Measurements from ENCODE around the gene SLC16A3.
A peak's percentile ranks its signal among the peaks of the same experiment; 100 is the strongest.

Gene SLC16A3

DNA sequence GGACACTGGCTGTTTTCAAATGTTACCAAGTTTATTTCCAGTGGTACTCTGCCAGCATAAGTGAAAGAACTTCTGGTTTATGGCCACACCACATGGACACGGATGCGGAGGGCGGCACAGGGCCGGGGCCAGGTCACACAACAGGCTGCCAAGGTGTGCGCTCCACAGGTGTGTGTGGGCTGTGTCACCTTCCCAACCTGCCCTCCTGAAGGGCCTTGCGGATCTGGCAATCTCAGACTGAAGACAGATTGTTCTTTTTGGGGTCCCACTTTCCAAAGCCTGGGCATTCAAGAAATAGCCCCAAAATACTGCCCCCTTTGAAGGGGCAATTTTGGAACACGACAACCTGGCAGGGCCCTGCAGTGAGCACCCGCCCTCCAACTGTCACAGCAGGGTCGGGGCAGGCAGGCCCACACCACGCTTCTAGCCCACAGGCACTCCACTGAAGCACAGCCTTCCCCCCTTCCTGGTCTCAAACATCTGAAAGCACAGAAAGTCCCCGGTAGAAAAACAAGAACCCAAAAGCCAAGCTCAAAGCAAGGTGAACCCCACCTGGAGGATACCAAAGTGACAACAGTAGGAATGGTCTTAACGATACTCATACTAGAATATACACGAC, 41.1 kb downstream of the SLC16A3 start:
- DNase-seq, result no peak

DNA sequence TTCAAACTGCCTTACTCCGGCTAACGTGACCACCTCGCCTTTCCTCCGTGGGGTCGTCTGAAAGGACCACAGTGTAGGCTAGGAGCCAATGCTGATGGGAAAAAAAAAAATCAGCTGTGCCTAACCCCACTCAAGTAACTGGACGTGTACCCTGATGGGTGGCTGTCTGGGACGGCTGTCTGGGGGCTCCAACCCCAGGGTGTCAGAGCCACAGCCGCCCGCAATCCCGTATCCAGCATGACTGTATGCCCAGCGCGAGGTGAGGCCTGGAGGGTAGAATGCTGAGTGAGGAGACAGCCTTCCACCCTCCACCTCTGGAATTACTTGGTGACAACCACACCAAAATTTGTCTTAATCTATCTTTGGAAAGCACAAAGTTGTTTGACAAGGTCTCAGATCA, 41.8 kb downstream of the SLC16A3 start:
- DNase-seq, result no peak

DNA sequence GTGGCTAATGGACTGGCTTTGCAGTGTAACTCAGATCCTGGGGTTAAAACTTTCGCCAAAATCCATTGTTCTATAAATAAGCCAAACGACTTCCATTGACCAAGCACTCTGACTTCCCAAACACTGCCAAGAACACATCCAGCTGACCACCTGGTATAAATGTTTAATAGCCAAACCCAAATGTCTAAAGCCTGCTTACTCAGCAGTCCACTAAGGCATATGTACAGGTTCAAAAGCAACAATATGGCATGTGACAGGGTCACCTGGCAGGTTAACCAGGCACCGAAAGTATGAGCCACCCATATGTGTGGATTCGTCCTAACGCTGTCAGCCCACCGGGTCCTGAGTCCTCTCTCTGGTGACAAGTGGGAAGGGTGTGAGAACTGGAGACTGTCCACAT, 42.6 kb downstream of the SLC16A3 start:
- DNase-seq, result no peak

DNA sequence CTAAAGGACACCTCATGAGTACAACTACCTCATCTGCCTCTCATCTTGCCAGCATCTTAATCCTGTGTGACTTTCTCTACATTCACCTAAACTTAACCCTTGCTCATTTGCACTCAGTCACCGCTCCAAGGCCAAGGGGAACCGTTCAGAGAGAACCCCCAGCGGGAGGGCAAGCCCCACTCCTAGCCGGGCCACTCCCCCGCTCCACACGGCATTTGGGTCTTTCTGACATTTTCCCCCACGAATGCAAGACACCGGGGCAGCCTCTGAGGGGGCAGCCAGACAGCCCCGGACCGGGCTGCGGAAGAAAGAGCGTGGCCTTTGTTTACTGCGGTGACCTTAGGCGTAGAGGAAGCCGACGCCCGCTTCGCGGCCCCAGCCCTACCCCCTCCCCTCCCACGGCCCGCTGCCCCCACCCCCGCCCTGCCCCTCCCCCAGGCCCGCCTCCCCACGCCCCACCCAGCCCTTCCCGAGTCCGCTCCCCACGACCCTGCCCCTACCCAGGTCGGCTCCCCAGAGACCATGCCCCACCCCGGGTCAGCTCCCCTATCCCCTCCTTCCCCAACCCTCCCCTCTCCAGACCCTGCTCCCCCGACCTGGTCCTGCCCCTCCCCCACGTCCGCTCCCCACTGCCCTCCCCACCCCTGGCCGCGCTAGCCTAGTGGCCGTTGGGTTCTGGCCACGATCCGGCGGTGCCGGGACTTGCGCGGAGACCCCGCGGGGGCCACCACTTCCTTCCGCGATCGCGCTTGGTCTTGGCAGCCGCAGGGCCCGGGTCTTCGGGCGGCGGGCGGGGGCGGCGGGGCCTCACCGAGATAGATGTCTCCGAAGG, 43.9 kb downstream of the SLC16A3 start:
- peak; percentile 48 to 56 for DNase-seq

DNA sequence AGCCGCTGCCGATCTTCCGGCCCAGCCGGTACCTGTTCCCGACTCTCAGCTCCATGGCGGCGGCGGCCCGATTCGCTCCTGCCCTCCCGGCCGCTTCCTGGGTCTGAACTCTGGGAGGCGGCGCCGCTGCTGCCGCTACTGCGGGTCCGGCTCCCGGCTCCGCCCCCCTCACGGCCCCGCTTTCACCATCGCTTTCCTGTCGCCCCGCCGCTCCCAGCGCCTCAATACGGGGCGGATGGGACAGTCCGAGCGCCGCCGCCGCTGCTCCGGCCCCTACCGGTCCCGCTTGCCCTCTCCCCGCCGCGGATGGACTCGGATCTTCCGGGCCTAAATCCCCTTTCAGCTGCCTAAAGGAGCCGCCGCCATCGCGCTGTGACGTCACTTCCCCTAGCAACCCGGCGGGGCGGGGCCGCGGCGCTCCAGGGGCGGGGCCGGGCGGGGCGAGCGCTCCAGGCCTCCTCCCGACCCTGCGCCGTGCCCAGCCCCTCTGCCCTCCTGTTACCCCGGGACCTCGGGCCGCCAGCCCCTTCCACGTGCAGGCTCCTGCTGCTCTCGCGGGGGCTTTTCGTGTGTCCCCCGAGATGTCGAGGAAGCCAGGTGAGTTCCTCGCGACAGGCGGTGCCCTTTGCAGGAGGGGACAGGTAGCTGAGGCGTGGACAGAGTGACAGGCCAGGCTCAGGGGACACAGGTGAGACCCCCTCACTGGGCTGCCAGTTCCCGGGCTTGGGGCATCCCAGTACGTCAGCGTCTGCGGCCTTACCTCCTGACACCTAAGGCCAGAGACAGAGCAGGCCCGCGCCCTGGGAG, 44.7 kb downstream of the SLC16A3 start, which contains the start of gene CSNK1D:
CSNK1D (minus strand) TSS at position 374 of the 807 bp plus-strand sequence; CDS start at position 55, 319 bp downstream.
- DNase-seq, result peak; percentile 89 to 91

DNA sequence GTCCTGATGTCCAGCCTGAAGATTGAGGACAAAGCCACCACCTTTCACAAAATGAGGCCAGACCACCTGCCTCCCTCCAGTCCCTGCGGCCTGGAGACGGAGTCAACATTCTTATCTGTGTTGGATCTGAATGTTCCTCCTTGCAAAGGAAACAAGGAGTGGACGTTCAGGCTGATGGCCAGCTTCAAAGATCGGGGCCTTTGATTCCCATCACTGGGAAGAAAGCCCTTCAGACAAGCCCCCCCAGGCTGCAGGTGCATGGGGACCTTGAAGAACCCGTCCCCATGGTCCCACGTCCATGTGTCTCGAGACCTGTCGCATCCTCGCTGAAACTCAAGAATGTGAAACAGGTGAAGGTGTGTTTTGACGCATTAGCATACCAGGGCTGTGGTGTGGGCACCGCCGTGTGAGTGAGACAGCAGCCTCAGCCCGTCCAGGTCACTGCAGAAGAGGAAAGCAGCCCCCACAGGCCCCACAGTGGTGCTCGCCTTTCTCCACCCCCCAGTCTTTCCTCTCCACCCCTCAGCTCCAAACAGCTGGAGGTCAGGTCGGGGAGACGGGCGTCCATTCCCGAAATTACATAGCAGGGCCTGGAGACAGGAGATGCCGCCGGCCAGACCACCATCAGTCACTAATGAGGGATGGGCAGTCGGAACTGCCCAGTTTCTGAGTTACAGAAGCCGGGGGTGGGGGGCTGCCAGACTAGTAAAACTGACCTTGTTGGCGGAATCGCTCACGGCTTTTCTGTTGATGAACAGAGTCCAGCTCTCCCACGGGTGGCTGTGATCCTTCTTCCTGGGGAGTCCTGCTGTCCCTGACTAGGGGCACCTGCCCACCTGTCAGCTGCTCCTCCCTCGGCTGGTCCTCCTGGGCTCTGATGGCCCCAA, 45.5 kb downstream of the SLC16A3 start:
- DNase-seq, result no peak

DNA sequence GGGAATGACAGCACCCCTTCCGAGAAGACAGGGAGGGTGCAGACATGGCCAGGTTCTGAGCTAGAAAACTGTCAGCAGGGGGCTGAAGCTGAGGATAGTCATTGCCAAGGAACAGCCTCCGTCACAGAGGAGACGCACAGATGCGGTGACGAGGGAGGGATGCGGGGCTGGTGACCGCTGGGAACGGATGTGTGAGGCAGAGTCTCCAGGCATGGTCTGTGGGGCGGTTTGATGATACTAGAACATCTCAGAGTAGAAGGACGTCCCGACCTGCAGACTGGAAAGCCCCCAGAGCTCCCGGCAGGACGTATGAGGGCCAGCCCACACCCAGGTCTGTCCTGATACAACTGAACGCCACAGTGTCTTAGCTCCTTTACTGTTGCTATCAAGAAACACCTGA, 46.5 kb downstream of the SLC16A3 start:
- no peak for DNase-seq

DNA sequence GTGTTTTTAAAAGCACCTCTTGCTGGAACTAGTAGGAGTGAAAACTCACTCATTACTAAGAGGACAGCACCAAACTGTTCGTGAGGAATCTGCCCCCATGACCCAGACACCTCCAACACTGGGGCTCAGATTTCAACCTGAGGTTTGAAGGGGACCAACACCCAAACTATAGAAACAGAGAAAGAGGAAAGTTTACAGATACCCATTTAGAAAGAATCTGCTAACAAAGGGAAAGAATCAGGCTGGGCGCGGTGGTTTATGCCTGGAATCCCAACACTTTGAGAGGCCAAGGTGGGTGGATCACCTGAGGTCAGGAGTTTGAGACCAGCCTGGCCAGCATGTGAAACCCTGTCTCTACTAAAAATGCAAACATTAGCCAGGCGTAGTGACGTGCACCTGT, 48.1 kb downstream of the SLC16A3 start:
- DNase-seq, result no peak

DNA sequence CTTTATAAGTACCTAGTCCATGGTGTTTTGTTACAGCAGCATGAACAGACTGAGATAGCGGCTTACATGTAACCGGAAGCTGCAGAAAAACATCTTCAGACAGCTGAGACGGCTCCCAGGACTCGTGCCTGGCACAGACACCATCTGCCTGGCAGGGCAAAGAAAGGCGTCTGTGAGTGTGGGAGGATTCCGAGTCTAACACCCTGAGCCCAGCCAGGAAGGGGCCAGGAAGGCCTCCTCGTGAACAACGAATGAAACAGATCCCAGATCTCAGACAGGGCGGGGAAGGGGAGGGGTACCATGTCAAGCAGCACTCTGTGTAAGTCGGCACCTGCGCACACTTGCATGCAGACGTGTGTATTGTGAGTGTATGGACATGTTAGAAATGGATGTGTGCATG, 49.0 kb downstream of the SLC16A3 start:
- no peak for DNase-seq

DNA sequence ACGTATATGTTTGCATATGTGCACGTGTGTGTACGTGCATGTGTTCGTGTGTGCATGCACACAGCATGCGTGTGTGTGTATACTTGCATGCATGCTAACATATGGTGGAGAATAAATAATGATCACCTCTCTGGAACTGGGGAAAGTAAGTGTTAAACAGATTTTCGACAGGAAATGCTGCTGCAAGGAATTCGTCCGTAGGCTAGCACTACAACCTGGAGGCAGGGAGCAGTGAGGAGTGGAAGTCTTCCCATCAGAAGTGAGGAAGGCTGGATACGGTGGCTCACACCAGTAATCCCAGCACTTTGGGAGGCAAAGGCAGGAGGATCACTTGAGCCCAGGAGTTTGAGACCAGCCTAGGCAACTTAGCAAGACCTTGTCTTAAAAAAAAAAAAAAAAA, 49.5 kb downstream of the SLC16A3 start:
- DNase-seq, result no peak

DNA sequence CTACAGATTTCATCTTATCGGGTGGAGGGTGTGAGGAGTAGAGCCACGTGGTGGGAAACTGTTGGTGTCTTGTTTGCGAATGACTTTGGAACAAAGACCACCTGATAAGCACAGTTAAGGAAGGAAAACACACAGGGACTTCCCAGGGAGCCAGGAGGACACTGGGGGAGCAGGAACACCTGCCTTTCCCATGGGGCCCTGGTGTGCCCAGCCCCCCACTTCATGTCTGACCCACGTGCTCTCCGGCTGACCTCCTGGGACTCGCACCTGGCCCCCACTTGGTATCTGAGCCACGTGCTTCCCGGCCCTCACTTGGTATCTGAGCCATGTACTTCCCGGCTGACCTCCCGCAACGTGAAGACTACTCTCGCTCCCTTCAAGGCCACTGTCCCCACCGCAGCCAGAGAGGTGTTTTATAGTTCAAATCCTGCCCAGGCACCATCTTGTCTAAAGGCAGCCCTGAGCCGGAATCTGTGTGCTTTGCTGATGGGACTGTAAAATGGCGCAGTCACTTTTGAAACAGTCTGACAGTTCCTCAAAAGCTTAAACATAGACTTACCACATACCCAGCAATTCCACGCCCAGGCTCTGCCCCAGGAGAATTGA, 50.0 kb downstream of the SLC16A3 start:
- peak in 1 of 2 donors; percentile 34 for DNase-seq

DNA sequence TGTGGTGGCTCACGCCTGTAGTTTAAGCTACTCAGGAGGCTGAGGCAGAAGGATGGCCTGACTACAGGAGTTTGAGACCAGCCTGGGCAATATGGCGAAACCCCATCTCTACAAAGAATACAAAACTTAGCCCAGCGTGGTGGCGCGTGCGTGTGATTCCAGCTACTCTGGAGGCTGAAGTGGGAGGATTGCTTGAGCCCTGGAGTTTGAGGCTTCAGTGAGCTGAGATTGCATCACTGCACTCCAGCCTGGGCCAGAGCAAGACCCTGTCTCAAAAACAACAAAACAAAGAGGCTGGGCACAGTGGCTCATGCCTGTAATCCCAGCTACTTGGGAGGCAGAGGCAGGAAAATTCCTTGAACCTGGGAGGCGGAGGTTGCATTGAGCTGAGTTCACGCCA, 51.7 kb downstream of the SLC16A3 start:
- DNase-seq, result no peak

DNA sequence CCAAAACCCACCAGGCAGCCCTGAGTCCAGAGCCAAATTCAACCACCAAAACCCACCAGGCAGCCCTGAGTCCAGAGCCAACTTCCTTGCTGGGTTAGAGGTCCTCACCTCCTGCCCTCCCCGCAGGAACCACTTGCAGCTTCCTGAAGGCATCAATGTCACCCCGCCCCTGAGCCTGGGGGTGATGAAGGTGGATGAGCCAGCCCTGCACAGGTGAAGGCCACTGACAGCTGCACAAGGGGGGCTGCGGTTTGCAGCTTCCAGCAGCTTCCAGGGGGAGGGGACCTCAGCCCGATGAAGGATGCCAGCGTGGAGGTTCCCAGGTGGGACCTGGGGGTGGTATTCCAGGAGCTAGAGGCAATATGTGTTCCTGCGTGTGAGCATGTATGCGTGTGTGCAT, 52.2 kb downstream of the SLC16A3 start:
- no peak for DNase-seq

DNA sequence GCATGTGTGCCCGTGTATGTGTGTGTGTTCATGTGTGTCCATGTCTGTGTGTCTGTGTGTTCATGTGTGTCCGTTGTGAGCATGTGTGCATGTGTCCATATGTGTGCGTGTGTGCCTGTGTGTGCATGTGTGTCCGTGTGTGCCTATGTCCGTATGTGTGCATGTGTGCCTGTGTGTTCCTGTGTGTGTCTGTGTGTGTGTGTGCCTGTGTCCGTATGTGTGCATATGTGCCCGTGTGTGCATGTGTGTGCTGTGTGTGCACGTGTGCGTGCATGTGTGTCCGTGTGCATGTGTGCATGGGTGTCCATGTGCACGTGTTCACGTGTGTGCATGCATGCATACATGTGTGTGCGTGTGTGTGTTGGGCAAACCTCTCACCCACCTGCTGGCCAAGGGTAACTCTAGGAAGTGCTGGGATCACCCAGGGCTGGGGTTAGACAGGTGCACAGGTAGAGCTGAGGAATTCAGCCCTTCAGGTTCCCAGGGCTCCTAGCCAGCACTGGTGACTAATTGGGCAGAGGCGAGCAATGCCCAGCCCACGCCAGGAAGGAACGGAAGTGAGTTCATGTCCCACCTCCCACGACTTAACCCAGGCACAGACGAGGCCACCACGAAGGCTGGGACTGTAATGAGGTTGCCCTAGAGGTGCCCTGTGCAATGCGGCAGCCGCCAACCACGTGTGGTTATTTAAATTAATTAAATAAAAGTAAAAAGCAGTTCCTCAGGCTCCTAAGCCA, 52.8 kb downstream of the SLC16A3 start:
- no peak for DNase-seq

DNA sequence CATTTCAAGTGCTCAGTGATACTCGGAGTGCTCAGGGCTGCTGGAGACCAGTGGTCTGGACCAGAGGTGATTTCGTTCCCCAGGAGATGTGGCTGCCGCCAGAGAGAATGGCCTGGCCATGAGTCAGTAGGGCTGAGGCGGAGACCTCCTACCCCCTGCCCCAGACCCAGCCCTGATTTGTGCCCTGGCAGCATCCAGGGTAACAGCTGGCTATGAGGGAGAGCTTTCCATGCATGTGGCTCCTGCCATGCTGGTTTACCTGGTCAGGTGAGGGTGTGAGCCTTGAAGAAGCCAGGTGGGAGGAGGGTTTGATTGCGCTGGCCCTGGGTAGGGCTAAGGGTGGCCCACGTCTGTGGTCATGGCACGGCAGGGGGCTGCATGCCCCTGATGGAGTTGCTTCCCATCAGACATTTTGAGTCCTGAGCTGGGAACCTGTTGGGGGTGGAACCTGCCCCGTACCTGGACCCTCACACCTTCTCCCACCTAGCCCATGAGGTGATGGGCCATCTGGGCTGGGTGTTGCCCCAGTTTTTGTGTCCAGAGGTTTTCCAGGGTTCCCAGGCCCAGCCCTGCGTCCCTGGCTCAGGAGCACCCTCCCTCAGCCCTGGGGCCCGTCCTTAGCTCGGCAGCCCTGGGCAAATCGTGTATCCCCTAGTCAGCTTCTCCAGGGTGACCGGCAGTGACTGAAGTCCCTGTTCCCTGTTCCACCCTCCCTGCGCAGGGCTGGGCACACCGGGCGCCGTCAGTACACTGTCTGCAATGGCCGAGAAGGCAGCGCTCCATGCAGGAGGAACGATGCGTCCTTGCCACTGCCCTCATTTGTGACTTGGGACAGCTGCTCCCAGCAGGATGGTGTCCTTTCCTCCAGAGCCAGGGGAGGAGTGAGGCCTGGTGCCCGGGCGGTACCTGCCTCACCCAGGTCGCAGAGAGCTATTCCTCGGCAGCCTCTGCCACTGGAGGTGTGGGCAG, 53.7 kb downstream of the SLC16A3 start:
- no peak for DNase-seq

DNA sequence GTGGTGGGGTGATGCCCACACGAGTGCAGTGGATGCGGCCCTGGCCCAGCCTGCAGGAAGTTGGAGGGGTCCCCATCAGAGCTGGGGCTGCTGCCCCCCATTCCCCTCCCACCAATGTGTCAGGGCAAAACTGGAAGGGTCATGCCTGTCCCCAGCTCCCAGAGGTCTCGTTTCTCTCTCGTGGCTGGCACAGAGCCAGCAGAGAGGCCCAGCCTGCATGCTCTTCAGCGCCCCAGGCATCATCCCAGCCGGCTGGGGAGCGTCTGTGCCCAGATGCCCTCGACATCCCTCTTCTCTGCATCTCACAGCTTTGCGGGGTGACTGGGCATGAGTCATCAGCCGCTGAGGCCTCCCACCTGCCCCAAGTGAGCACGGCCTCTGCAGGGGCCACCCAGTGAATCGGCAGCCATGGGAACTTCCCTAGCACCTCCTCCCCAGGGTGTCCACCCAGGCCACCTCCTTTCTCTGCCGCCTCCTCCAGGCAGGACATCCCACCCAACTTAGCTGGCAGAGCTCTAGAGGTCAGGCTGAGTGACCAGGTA, 54.4 kb downstream of the SLC16A3 start:
- DNase-seq, result peak in 1 of 2 donors; percentile 40

DNA sequence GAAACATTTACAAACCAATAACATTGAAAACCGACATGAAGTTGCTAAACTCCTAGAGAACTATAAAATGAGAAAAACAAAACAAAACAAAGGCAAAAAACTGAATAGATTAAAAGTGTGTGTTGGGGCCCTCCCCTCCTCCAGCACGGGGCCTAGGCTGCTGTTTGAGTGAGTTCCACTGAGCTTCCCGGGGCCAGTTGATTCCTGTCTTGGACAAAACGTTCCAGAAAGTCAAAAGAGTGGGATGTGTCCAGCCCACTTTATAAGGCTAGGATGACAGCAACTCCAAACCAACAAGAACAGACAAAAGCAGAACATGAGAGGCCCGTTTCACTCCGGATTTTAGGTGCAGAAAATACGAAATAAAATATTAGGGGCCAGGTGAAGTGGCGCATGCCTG, 56.3 kb downstream of the SLC16A3 start:
- no peak for DNase-seq

DNA sequence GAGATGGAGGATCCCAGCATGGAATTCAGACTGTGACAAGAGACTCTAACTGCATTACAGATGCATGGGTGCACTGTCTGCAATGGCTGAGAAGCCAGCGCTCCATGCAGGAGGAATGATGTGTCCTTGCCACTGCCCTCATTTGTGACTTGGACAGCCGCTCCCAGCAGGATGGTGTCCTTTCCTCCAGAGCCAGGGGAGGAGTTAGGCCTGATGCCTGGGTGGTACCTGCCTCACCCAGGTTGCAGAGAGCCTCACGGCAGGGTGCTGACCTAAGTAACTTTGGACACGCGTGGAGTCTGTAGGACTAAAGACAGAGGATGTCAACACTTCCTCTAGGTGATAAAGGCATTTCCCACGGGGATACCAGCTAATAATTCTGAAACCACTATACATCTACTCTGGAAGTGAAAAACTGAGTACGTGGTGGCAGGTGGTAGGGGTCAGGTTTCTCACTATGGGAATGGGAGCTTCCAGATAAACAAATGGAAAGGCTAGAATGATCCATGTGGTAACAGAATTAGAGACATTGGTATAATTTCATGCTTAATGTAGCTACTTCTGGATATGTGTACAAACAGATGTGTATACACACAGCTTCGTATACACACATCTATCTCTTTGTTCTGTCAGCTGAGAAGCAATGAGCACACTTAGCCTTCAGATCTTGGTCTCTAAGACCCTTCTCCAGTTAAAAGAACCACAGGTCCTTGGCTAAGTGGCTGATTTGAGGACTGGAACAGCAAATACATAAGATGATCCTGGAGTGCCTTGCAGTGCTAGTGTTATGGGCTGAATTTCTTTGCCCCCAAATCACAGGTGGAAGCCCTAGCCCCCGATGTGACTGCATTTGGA, 58.4 kb downstream of the SLC16A3 start:
- DNase-seq, result no peak

Measured in CD4-positive, alpha-beta T cell treated with Interleukin-4 for 1 hour (primary cell).